HAP-1 (cell line): ENCODE measurements around the gene PGD.
"Not testable (repeated sequence)": the region's sequence is repeated elsewhere in the genome, so short reads cannot be mapped to it uniquely, and the experiment has no call there.

Experiments used
- DNase-seq, 2 experiments: peaks; one replicate each; pipeline ENCODE4 v3.0.0-alpha.2; 2016 to 2020; ENCODE audit warnings: low spot score in 2 of 2
- H3K27me3 ChIP-seq: fragments of 250-450 bp; sonication (Bioruptor Pico); 2 replicates; pipeline ENCODE4 v1.5.1; 2020; ENCODE audit warnings: low read depth, mild to moderate bottlenecking, moderate library complexity
- H3K36me3 ChIP-seq: fragments of 250-450 bp; sonication (Bioruptor Pico); replicated peaks from 2 replicates; pipeline ENCODE4 v1.5.1; 2020; ENCODE audit warnings: mild to moderate bottlenecking
- H3K4me1 ChIP-seq: fragments of 250-450 bp; sonication (Bioruptor Pico); 2 replicates; pipeline ENCODE4 v1.5.1; 2020; ENCODE audit warnings: mild to moderate bottlenecking
- H3K4me3 ChIP-seq: fragments of 250-450 bp; sonication (Bioruptor Pico); 2 replicates; pipeline ENCODE4 v1.5.1; 2020; ENCODE audit warnings: mild to moderate bottlenecking, moderate library complexity
- H3K9me3 ChIP-seq: fragments of 250-450 bp; sonication (Bioruptor Pico); 2 replicates; pipeline ENCODE4 v1.5.1; 2020; ENCODE audit warnings: mild to moderate bottlenecking, moderate library complexity
- in situ Hi-C: fragments of 300-500 bp; cut with MboI; formaldehyde crosslinking; loops from 3 replicates; pipeline ENCODE4 v1.14.3; 2020; ENCODE audit warnings: low sequenced_read_pairs, inconsistent platforms, mixed read lengths

PGD gene

DNA sequence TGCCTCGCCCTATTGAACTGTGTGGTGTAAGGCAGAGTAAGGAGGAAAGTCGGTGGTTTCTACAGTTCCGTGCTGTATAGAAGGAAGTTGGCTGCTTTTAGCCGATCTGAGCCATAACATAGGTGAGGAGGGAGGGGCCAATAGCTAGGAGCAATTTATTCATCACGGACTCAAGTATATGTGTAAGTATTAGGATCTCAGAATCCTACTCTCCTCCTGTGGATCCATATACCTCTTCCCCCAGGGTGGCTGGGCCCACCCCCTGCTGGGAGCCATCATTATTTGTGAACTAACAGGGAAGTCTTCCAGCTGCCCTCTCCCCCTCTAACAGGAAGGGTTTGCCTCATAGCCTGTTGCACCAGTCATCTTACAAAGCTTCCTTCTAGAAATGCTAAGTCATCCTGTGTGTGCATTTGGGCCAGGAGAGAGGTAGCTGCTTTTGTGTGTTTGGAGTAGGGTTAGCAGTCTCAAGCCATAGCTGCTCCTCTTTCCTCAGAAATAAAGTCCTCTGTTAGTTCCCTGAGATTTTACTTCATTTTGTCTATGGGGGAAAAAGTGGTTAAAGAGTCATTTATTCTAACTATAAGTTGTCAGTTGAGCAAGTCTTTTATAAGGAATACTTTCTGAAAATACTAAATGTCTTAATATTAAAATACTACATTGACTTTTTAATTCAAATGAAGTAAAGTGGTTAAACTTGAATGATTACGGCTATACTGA lies 16.5 kb downstream of the PGD start:
- peaks cover 94% of the 10 kb centered on the region for H3K36me3 ChIP-seq
- no peak for DNase-seq
- in situ Hi-C loops: no loop called here
- H3K4me1 ChIP-seq: no peaks in the 10 kb centered on the region
- H3K4me3 ChIP-seq: no peak overlapping the region
- H3K9me3 ChIP-seq: no peaks in the 10 kb centered on the region
- H3K27me3 ChIP-seq: no peaks in the 10 kb centered on the region

GRCh38 chr1:10415967-10416366 lies 17.1 kb downstream of the PGD start:
- in situ Hi-C loops, DNase-seq, H3K27me3 ChIP-seq, H3K4me3 ChIP-seq, H3K9me3 ChIP-seq, H3K4me1 ChIP-seq: not testable (repeated sequence)
- H3K36me3 ChIP-seq: peaks cover 93% of the 10 kb centered on the region

- H3K4me1 ChIP-seq, H3K27me3 ChIP-seq, H3K9me3 ChIP-seq, H3K4me3 ChIP-seq, DNase-seq, in situ Hi-C loops: not testable (repeated sequence)
- peaks cover 72% of the 10 kb centered on the region for H3K36me3 ChIP-seq
These were observed 19.9 kb downstream of the PGD start for GRCh38 chr1:10418741-10419140.

- in situ Hi-C loops: no loop called here
- peaks cover 66% of the 10 kb centered on the region for H3K36me3 ChIP-seq
- no peak for DNase-seq
These were observed 20.5 kb downstream of the PGD start for GRCh38 chr1:10419351-10419750.

GRCh38 chr1:10421637-10422036 lies 22.8 kb downstream of the PGD start:
- H3K36me3 ChIP-seq: peaks cover 45% of the 10 kb centered on the region
- in situ Hi-C loops: loop anchor here (10.0 kb wide), 2 partner anchors 477 to 547 kb away; partner anchors contain the start of genes LZIC and NMNAT1
- H3K27me3 ChIP-seq: no peaks in the 10 kb centered on the region
- no peak for DNase-seq
- H3K9me3 ChIP-seq: no peaks in the 10 kb centered on the region
- H3K4me1 ChIP-seq: no peaks in the 10 kb centered on the region; the same call in 1 of the 2 replicates
- H3K4me3 ChIP-seq: no peak overlapping the region

More at GRCh38 chr1:10419351-10419750, 20.5 kb downstream of the PGD start:
- H3K9me3 ChIP-seq: no peaks in the 10 kb centered on the region
- no peaks in the 10 kb centered on the region for H3K4me1 ChIP-seq
- H3K27me3 ChIP-seq: no peaks in the 10 kb centered on the region
- no peak overlapping the region for H3K4me3 ChIP-seq

GRCh38 chr1:10424034-10424433 lies 25.2 kb downstream of the PGD start:
- peaks cover 6% of the 10 kb centered on the region for H3K4me1 ChIP-seq
- no peak for DNase-seq
- peaks cover 24% of the 10 kb centered on the region for H3K36me3 ChIP-seq
- no peak overlapping the region for H3K4me3 ChIP-seq
- H3K27me3 ChIP-seq: no peaks in the 10 kb centered on the region
- in situ Hi-C loops: loop anchor here (10.0 kb wide), 2 partner anchors 479 to 549 kb away; partner anchors contain the start of genes LZIC and NMNAT1
- H3K9me3 ChIP-seq: no peaks in the 10 kb centered on the region

DNA sequence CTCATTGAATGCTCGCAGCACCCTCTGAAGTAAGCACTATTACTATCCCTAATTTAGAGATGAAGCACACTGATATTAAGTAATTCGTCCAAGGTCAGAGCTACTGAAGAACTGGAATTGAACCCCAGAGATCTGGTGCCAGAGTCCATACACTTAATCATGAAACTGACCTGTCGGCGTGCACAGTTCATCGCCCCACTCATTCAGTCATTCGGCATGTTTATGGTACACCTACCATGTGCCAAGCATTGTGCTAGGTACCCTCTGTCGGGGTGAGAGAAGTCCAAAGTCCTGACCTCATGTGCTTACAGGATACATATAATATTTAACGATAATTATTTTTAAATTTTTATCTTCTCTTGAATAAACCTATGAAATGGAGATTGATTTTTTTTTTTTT lies 25.8 kb downstream of the PGD start:
- in situ Hi-C loops: loop anchor here (10.0 kb wide), 2 partner anchors 480 to 550 kb away; partner anchors contain the start of genes LZIC and NMNAT1
- Histone ChIP-seq H3K9me3 (no peaks in the 10 kb centered on the region), H3K4me1 (peaks cover 7% of the 10 kb centered on the region)

DNA sequence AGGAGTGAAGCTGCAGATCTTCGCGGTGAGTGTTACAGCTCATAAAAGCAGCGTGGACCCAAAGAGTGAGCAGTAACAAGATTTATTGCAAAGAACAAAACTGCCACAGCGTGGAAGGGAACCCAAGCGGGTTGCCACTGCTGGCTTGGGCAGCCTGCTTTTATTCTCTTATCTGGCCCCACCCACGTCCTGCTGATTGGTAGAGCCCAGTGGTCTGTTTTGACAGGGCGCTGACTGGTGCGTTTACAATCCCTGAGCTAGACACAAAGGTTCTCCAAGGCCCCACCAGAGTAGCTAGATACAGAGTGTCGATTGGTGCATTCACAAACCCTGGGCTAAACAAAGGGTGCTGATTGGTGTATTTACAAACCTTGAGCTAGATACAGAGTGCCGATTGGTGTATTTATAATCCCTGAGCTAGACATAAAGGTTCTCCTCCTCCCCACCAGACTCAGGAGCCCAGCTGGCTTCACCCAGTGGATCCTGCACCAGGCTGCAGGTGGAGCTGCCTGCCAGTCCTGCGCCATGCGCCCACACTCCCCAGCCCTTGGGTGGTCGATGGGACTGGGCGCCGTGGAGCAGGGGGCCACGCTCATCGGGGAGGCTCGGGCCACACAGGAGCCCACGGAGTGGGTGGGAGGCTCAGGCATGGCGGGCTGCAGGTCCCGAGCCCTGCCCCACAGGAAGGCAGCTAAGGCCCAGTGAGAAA lies 27.1 kb downstream of the PGD start:
- H3K9me3 ChIP-seq, H3K36me3 ChIP-seq, H3K27me3 ChIP-seq, H3K4me3 ChIP-seq: not testable (repeated sequence)
- peak in 1 of 2 experiments; percentile 23 for DNase-seq
- in situ Hi-C loops: loop anchor here (10.0 kb wide), 2 partner anchors 481 to 551 kb away; partner anchors contain the start of genes LZIC and NMNAT1
- H3K4me1 ChIP-seq: peaks cover 13% of the 10 kb centered on the region

More for the DNA sequence above, 25.8 kb downstream of the PGD start:
- Histone ChIP-seq H3K36me3 (peaks cover 18% of the 10 kb centered on the region), H3K4me3 (no peak overlapping the region), H3K27me3 (no peaks in the 10 kb centered on the region)
- no peak for DNase-seq

DNA sequence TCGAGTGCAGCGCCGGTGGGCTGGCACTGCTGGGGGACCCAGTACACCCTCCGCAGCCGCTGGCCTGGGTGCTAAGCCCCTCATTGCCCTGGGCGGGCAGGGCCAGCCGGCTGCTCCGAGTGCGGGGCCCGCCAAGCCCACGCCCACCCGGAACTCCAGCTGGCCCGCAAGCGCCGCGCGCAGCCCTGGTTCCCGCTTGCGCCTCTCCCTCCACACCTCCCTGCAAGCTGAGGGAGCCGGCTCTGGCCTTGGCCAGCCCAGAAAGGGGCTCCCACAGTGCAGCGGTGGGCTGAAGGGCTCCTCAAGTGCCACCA lies 27.6 kb downstream of the PGD start:
- DNase-seq, H3K27me3 ChIP-seq, H3K9me3 ChIP-seq, H3K4me3 ChIP-seq, H3K36me3 ChIP-seq: not testable (repeated sequence)
- peaks cover 18% of the 10 kb centered on the region for H3K4me1 ChIP-seq
- in situ Hi-C loops: loop anchor here (10.0 kb wide), 2 partner anchors 482 to 552 kb away; partner anchors contain the start of genes LZIC and NMNAT1

DNA sequence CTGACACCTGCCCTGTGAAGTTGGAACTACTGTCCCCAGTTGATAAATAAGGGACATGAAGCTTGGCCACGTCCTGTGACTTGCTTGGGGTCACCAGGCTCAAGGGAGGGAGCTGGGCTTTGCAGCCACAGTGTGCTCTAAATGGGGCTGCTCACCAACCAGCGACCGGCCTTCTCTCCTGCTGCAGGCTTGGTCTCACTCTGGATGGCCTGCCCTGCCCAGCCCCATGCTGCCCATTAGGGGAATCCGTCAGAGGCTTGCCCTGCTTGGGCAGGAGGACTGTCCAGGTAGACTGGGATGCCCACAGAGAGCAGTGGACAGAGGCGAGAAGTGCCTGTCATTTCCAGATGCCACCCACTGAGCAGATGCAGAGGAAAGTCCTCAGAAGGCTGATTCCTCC lies 30.1 kb downstream of the PGD start:
- H3K9me3 ChIP-seq: no peaks in the 10 kb centered on the region
- no peaks in the 10 kb centered on the region for H3K36me3 ChIP-seq
- no peak for DNase-seq
- peaks cover 18% of the 10 kb centered on the region for H3K4me1 ChIP-seq
- no peak overlapping the region for H3K4me3 ChIP-seq
- no peaks in the 10 kb centered on the region for H3K27me3 ChIP-seq
- in situ Hi-C loops: loop anchor here (10.0 kb wide), 2 partner anchors 484 to 554 kb away; partner anchors contain the start of genes LZIC and NMNAT1

DNA sequence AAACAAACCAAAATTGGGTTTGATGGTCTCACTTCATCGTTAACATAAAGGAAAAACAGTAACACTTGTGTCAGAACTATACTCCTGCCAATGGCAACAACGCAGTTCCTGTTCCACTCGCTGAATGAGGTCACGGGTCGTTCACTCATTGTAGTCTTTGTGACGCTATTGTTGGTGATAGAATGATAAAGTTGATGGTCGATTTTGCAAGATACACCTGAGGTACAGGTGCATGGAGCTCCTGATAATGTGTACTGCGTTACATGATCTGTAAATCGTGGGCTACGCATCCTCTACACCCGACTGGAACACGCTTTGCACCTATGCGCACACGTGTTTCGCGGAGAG lies 31.0 kb downstream of the PGD start:
- Histone ChIP-seq H3K27me3 (no peaks in the 10 kb centered on the region), H3K9me3 (no peaks in the 10 kb centered on the region), H3K4me3 (peak overlapping the region; percentile 65), H3K4me1 (peaks cover 18% of the 10 kb centered on the region), H3K36me3 (no peaks in the 10 kb centered on the region)
- in situ Hi-C loops: loop anchor here (5.0 to 10.0 kb wide), 3 partner anchors 67 to 555 kb away; partner anchors contain the start of genes LZIC and NMNAT1
- no peak for DNase-seq

GRCh38 chr1:10430216-10431069 lies 31.6 kb downstream of the PGD start, which contains the start of gene CENPS:
CENPS (plus strand) TSS chr1:10430433; CDS start chr1:10430518, 85 bp downstream.
- H3K36me3 ChIP-seq: no peaks in the 10 kb centered on the region
- no peaks in the 10 kb centered on the region for H3K9me3 ChIP-seq
- H3K4me1 ChIP-seq: peaks cover 18% of the 10 kb centered on the region
- no peaks in the 10 kb centered on the region for H3K27me3 ChIP-seq
- DNase-seq: peak; percentile 70 to 92
- in situ Hi-C loops: loop anchor here (5.0 kb wide), 1 partner anchor 67 kb away; no protein-coding TSS in a partner anchor
- peak within 1 kb of the TSS; percentile 65 for H3K4me3 ChIP-seq

GRCh38 chr1:10431070-10431730 lies 32.3 kb downstream of the PGD start:
- in situ Hi-C loops: loop anchor here (5.0 kb wide), 1 partner anchor 66 kb away; no protein-coding TSS in a partner anchor
- DNase-seq: peak in 1 of 2 experiments; percentile 25
- Histone ChIP-seq H3K27me3 (no peaks in the 10 kb centered on the region), H3K4me1 (peaks cover 18% of the 10 kb centered on the region), H3K9me3 (no peaks in the 10 kb centered on the region), H3K36me3 (no peaks in the 10 kb centered on the region), H3K4me3 (peak overlapping the region; percentile 65)
